HG03060 (cell line): ENCODE results near the gene PURB.
"Not testable (repeated sequence)": the region's sequence is repeated elsewhere in the genome, so short reads cannot be mapped to it uniquely, and the experiment has no call there.

Experiments
- ATAC-seq: cut with Tn5 transposase; IDR thresholded peaks from one replicate; pipeline ENCODE4 v1.9.1; 2021; ENCODE audit warnings: low read depth, moderate number of reproducible peaks; ENCODE audit not compliant: unreplicated experiment

Gene PURB

DNA sequence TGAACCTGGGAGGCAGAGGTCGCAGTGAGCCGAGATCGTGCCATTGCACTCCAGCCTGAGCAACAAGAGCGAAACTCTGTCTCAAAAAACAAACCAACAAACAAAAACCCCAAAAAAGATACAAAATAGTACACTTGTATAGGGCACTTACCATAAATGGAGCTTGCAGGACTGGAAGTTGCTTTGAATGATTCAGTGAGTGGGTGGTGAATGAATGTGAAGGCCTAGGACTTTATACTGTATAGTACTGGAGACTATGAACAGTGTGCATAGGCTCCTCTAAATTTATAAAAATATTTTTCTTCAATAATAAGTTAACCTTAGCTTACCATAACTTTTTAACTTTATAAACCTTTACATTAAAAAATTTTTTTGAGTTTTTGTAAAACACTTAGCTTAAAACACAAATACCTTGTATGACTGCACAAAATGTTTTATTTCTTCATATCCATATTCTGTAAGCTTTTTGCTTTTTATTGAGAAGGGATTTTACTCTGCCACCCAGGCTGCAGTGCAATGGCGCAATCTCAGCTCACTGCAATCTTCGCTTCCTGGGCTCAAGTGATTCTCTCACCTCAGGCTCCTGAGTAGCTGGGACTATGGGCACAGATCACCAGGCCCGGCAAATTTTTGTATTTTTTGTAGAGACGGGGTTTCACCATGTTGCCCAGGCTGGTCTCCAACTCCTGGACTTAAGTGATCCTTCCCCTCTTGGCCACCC, 30.5 kb downstream of the PURB start:
- ATAC-seq: no peak

DNA sequence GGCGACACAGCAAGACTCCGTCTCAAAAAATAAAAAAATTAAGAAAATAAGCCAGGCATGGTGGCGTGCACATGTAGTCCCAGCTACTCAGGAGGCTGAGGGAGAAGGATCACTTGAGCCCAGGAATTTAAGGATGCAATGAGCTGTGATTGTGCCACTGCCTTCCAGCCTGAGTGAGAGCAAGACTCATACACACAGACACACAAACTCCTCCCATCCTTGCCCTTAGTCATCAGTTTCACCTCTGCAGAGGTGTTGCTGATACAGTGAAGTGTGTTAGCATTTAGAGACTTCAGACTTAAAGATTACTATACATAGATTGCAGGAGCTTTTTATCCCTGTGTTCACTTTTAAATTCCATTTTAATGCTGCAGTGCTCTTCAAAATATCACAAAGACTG, 31.9 kb downstream of the PURB start:
- ATAC-seq: no peak

DNA sequence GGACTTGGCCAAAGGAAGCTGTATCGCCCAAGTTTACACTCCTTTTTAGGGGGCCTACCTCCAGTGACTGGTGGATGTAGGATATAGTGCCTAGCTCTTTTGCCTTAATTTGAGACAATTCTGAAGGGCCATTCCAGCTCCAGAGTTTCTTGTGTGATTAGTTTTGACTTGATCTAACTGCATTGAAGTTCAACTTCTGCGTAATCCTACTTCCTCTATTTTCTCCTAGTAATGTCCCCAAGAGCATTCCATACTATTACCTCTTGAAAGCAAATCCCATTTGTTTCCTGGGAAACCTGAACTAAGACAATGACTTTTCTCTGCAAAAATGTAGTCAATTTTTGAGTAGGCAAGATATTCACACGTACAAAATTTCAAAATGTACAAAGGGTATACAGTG, 32.7 kb downstream of the PURB start:
- no peak for ATAC-seq

DNA sequence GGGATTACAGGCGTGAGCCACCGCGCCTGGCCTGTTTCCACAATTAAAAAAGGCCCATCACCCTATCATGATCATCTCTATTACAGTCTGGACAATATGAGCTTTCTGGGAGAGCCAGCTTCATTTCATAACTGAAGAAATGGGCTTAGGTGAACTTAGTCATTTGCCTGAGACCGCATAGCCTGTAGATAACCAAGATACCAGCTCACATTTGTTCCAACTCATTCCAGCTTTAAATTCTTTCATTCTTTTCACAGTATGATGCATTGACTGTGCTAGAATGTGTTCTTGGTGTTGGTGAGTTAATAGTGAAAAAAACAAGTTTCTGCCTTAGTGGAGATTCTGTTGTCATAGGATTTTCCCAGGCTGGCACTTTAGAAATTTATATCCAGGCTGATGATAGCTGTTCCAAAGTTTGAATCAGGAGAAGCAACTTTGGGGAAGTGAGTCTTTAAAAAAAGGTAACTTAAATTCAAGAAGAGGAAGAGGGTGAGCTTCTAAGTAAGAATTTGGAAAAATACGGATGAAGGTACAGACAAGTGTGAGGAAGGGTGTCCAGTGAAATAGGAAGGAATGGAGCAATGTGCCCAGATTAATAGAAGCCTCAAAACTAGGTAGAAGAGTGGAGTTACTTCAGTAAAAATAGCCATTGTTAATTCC, 35.3 kb downstream of the PURB start:
- no peak for ATAC-seq

DNA sequence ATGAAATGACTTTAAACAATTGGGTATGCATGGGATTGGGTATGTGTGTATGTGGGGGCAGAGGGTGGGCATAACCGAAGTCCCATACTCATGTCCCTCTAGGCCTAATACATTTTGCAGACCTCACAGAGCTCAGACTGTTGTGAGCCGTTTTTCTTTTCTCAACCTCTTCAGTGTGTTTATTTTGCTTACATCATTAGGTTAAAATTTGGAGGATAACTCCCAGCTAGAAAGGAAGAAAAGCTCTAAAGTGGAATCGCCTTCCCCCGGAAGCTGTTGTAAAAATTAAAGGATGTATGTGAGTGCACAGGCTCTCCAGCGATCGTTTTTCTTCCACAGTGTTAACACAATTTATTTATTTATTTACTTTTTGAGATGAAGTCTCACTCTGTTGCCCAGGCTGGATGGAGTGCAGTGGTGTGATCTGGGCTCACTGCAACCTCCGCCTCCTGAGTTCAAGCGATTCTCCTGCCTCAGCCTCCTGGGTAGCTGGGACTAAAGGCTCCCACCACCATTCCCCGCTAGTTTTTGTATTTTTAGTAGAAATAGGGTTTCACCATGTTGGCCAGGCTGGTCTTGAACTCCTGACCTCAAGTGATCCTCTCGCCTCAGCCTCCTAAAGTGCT, 36.0 kb downstream of the PURB start:
- ATAC-seq: no peak

DNA sequence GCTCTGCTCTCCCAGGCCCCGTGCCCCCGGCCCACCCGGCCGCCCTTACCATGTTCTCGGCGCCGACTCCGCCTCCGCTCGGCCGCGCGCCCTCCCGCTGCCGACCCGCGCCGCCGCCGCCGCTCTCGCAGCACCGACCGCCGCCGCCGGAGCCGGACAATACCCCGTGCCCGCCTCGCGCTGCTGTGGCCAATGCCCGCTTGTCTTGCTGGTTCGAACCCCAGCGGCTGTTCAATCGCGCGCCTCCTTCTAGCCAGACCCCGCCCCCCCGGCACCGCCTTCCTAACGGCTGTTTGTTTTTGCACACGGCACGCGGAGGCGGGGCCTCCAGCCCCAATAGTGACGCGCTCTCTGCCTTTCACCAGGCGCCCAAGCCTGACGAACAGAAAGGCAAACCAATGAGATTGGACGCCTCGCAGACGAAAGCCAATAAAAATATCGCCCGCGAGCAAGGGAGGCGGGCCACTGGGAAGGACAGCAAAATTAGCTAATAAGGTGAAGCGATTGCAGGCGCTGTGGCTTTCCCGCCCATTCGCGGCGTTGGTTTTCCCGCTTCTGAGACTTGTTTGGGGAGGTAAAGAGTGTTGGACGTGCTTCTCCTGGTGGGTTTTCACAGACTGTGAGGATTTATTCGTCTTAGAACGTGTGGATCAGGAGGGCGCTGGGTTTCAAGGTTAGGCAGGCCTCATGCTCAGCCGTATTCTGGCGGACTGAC, 37.3 kb downstream of the PURB start, which contains the start of gene H2AZ2:
Gene H2AZ2, minus strand, starts transcription at position 168 of the 715 bp plus-strand sequence. Its CDS starts 116 bp downstream, at position 52.
- peak; percentile 82 for ATAC-seq

DNA sequence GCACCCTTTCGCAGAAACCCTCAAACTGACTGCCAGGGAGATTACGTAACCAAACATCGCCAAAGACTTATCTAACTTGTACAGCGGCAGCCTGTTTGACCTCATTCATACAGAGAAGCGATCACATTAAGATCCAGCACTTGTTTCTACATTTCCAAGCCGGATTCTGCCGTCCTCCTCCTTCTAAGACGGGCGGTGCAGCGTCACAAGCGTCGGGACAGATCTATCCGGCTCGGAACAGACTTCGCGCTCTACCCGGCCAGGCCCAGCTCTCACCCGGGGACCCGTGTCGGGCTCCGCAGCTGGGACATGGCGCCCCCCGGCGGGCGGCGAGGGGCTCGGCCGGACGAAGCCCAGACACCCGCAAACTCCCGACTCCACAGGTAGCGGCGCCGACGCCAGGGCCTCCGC, 37.8 kb downstream of the PURB start:
- ATAC-seq: peak; percentile 38

DNA sequence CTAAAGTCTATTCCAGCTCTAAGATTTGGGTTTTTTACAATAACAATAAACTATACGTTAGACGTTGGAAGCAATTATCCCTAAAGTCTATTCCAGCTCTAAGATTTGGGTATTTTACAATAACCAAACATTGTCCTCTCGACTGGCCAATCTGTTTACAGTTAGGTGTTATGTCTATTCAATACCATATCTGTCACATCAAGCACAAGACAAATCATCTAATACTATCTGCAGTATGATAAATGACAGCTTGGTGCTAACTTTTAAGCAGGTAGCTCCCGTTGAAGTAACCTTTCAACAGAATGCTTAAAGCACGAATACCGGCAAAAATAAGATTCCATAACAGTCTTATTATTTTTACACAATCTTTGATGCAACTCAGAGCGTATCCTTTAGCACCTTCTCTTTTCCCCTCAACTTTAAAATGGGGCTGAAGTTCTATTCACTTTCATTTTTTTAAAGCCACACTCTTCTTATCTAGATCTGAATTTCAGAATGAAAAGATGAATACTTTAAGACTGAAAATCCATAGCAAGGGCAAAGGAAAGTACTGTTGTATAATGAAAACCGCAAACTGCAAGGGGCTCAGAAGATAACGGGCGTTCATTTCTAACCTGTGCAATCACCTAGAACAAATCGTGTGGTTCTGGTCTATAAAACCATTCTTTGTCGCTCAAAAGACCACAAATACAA, 38.4 kb downstream of the PURB start:
- ATAC-seq: no peak

DNA sequence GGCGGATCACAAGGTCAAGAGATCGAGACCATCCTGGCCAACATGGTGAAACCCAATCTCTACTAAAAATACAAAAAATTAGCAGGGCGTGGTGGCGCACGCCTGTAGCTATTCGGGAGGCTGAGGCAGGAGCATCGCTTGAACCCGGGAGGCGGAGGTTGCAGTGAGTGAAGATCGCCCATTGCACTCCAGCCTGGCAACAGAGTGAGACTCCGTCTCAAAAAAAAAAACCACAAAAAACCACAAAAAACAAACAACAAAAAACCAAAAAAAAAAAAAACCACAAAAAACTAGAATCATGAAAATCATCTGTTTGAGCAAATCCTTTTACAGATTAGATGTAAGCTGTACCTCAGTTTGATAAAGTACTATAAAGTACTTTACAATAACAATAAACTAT, 38.9 kb downstream of the PURB start:
- not testable (repeated sequence) for ATAC-seq

DNA sequence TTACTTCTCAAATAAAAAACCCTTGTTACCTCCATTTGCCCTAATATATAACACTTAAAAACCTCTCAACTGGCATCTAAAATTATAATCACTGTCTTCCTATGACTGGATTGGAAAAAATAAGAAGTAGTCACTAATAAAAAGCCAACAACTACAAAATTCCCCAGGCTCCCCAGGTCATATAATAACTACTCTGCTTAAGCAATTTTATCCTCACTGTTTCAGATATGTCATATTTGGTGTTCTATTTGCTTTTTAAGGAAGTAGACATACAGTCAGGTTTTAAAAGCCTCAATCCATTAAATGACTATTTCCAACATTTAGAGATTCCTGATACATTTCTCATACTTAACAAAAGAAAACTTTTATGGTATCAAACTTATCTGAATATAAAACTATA, 39.9 kb downstream of the PURB start:
- no peak for ATAC-seq

DNA sequence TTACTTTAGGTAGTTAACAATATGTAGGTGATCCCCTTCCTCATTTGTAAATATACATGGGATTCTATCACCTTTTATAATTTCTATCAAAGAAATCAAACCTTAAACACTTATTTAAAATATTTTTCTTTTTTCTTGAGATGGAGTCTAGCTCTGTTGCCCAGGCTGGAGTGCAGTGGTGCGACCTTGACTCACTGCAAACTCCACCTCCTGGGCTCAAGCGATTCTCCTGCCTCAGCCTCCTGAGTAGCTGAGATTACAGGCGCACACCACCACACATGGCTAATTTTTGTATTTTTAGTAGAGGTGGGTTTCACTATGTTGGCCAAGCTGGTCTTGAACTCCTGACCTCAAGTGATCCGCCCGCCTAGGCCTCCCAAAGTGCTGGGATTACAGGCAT, 41.9 kb downstream of the PURB start:
- ATAC-seq: not testable (repeated sequence)

DNA sequence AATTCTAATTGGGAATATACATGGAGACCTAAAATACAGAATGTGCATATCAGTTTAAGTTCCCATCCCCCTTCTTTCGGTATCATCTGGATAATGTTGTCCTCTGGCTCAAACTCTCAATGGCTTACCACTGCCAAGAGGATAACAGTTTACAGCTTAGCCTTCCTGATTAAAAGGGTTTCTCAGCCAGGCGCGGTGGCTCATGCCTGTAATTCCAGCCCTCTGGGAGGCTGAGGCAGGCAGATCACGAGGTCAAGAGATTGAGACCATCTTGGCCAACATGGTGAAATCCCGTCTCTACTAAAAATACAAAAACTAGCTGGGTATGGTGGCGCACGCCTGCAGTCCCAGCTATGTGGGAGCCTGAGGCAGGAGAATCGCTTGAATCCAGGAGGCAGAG, 42.7 kb downstream of the PURB start:
- not testable (repeated sequence) for ATAC-seq

DNA sequence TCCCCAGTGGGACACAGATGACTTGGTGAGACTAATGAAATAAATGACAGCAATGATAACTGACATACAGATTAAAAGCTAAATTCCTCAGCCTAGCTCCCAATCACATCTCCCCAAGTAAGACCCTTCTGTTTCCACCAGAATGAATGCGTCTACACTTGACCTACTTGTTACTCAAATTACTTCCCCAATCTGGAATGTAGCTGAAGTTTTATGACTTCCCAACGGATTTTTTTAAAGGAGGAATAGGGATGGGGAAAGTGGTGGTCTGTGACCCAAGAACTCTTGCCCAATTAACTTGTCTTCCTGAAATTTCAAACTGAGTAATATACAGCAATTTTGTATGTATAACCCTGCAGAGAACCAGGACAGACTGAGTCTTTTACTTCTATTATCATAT, 46.6 kb downstream of the PURB start:
- ATAC-seq: no peak

DNA sequence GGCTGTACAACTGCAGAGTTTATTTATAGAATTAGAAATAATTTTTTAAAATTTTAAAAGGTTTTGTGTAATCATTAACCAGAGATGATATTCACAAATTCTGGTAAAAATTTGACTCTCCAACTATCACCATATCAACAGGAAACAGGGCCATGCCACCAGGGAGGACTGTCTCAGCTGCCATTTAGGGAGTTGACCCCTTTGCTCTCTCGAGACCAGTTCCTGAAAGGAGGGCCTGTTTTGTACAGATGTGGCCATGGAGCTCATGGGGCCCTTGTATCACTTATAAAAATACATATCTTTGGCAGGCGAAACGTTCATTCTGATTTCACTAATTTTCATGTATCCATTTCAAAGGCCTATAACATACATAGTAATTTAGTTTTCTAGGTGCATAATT, 57.8 kb downstream of the PURB start:
- ATAC-seq: no peak
